H9 (cell line): ENCODE results near the gene RBM38. TPM values are rescaled to one million over a fixed set of nuclear protein-coding genes. Genes with fewer than 3 reads are reported as not detected.

Source experiments
- DNase-seq: peaks from one replicate; pipeline ENCODE4 v3.0.0-alpha.2; 2017
- H2AFZ ChIP-seq: one replicate; pipeline ENCODE4 v1.6.1; 2013; ENCODE audit warnings: mild to moderate bottlenecking, low read length, control low read depth, moderate library complexity
- H2AK5ac ChIP-seq: 2 replicates; pipeline ENCODE4 v1.6.1; 2013; ENCODE audit warnings: low read length, control low read depth, mixed read lengths; ENCODE audit not compliant: insufficient read length
- H2BK120ac ChIP-seq: one replicate; pipeline ENCODE4 v1.6.1; 2013; ENCODE audit warnings: low read depth, mild to moderate bottlenecking, low read length, control low read depth, inconsistent platforms; ENCODE audit not compliant: poor library complexity, severe bottlenecking
- H2BK12ac ChIP-seq: 2 replicates; pipeline ENCODE4 v1.6.1; 2013; ENCODE audit warnings: low read length, control low read depth, mixed read lengths, low read depth; ENCODE audit not compliant: insufficient read length
- H2BK15ac ChIP-seq: 2 replicates; pipeline ENCODE4 v1.6.1; 2013; ENCODE audit warnings: low read depth, low read length, control low read depth
- H2BK20ac ChIP-seq: one replicate; pipeline ENCODE4 v1.6.1; 2013; ENCODE audit warnings: low read depth, mild to moderate bottlenecking, low read length, control low read depth, inconsistent platforms; ENCODE audit not compliant: poor library complexity, severe bottlenecking
- H2BK5ac ChIP-seq: 2 replicates; pipeline ENCODE4 v1.6.1; 2013; ENCODE audit warnings: low read length, control low read depth, mixed read lengths; ENCODE audit not compliant: insufficient read length
- H3K14ac ChIP-seq: 2 replicates; pipeline ENCODE4 v1.6.1; 2013; ENCODE audit warnings: low read length, control low read depth; ENCODE audit not compliant: insufficient read depth
- H3K18ac ChIP-seq: 2 replicates; pipeline ENCODE4 v1.6.1; 2013; ENCODE audit warnings: low read depth, mild to moderate bottlenecking, mixed read lengths, low read length, control low read depth; ENCODE audit not compliant: insufficient read length
- H3K23ac ChIP-seq: 2 replicates; pipeline ENCODE4 v1.6.1; 2013; ENCODE audit warnings: low read length, control low read depth, mixed read lengths, low read depth; ENCODE audit not compliant: insufficient read length
- H3K23me2 ChIP-seq: 2 replicates; pipeline ENCODE4 v1.6.1; 2013; ENCODE audit warnings: low read depth, mild to moderate bottlenecking, mixed read lengths, low read length, control low read depth; ENCODE audit not compliant: insufficient read length, poor library complexity, severe bottlenecking
- H3K27ac ChIP-seq: 2 replicates; pipeline ENCODE4 v1.5.1; 2013; ENCODE audit warnings: low read length, control low read depth, mixed read lengths, low read depth; ENCODE audit not compliant: insufficient read length
- H3K27me3 ChIP-seq: 2 replicates; pipeline ENCODE4 v1.6.1; 2013; ENCODE audit warnings: low read length, control low read depth, inconsistent platforms; ENCODE audit not compliant: insufficient read depth
- H3K4ac ChIP-seq: 2 replicates; pipeline ENCODE4 v1.6.1; 2013; ENCODE audit warnings: low read depth, mild to moderate bottlenecking, control low read depth, inconsistent platforms, low read length, moderate library complexity
- H3K4me1 ChIP-seq: 2 replicates; pipeline ENCODE4 v1.6.1; 2013; ENCODE audit warnings: low read length, control low read depth, inconsistent platforms; ENCODE audit not compliant: insufficient read depth
- H3K4me2 ChIP-seq: 2 replicates; pipeline ENCODE4 v1.6.1; 2013; ENCODE audit warnings: low read length, control low read depth, mixed read lengths; ENCODE audit not compliant: insufficient read length, insufficient read depth
- H3K56ac ChIP-seq: 2 replicates; pipeline ENCODE4 v1.6.1; 2013; ENCODE audit warnings: low read depth, mild to moderate bottlenecking, mixed read lengths, low read length, control low read depth; ENCODE audit not compliant: insufficient read length
- H3K79me1 ChIP-seq: 2 replicates; pipeline ENCODE4 v1.6.1; 2013; ENCODE audit warnings: low read depth, mild to moderate bottlenecking, moderate library complexity, low read length, control low read depth, inconsistent platforms; ENCODE audit not compliant: insufficient read depth, poor library complexity, severe bottlenecking
- H3K79me2 ChIP-seq: 2 replicates; pipeline ENCODE4 v1.6.1; 2013; ENCODE audit warnings: low read length, control low read depth, inconsistent platforms; ENCODE audit not compliant: insufficient read depth
- H3K9ac ChIP-seq: 2 replicates; pipeline ENCODE4 v1.6.1; 2013; ENCODE audit warnings: low read length, control low read depth, mixed read lengths; ENCODE audit not compliant: insufficient read length; ENCODE audit errors: extremely low read depth
- H3K9me3 ChIP-seq: one replicate; pipeline ENCODE4 v1.6.1; 2013; ENCODE audit warnings: low read depth, low read length, inconsistent platforms; ENCODE audit not compliant: control insufficient read depth
- H3T11ph ChIP-seq: one replicate; pipeline ENCODE4 v1.6.1; 2013; ENCODE audit warnings: mild to moderate bottlenecking, low read length, control low read depth, inconsistent platforms
- H4K20me1 ChIP-seq: one replicate; pipeline ENCODE4 v1.6.1; 2013; ENCODE audit not compliant: control insufficient read depth, insufficient read length, insufficient read depth
- H4K5ac ChIP-seq: 2 replicates; pipeline ENCODE4 v1.6.1; 2013; ENCODE audit warnings: low read depth, mild to moderate bottlenecking, mixed read lengths, low read length, control low read depth; ENCODE audit not compliant: insufficient read length
- H4K8ac ChIP-seq: replicated peaks from 2 replicates; pipeline ENCODE4 v1.6.1; 2013; ENCODE audit warnings: low read length, control low read depth, mixed read lengths, low read depth; ENCODE audit not compliant: insufficient read length
- H4K91ac ChIP-seq: 2 replicates; pipeline ENCODE4 v1.6.1; 2013; ENCODE audit warnings: low read depth, mild to moderate bottlenecking, moderate library complexity, mixed read lengths, low read length, control low read depth; ENCODE audit not compliant: insufficient read length
- H3K27ac Mint-ChIP-seq, 3 experiments: 2 replicates in 2 of 3; 3 replicates in 1 of 3; pipeline ENCODE4 v1.8.0; 2020 to 2021; ENCODE audit warnings: mixed read lengths in 3 of 3, mild to moderate bottlenecking in 1 of 3, moderate library complexity in 1 of 3
- H3K27me3 Mint-ChIP-seq: 2 replicates; pipeline ENCODE4 v1.8.0; 2021; ENCODE audit warnings: low read depth, mild to moderate bottlenecking, moderate library complexity, mixed read lengths
- H3K36me3 Mint-ChIP-seq, 3 experiments: 2 replicates in 2 of 3; 3 replicates in 1 of 3; pipeline ENCODE4 v1.8.0; 2020 to 2021; ENCODE audit warnings: low read depth in 3 of 3, mixed read lengths in 3 of 3; ENCODE audit not compliant: insufficient read depth in 1 of 3
- H3K4me1 Mint-ChIP-seq, 2 experiments: 2 replicates each; pipeline ENCODE4 v1.8.0; 2020; ENCODE audit warnings: mixed read lengths in 2 of 2
- H3K4me3 Mint-ChIP-seq, 2 experiments: 2 replicates in 1 of 2; 3 replicates in 1 of 2; pipeline ENCODE4 v1.8.0; 2020 to 2021; ENCODE audit warnings: mild to moderate bottlenecking in 2 of 2, mixed read lengths in 2 of 2, moderate library complexity in 1 of 2
- H3K9me3 Mint-ChIP-seq, 2 experiments: 2 replicates in 1 of 2; 3 replicates in 1 of 2; pipeline ENCODE4 v1.8.0; 2020; ENCODE audit warnings: mild to moderate bottlenecking in 2 of 2, mixed read lengths in 2 of 2, moderate library complexity in 1 of 2
- CTCF ChIP-seq: fragments of 200-600 bp; sonication (generic); conservative IDR thresholded peaks from 3 replicates; pipeline ENCODE4 v1.8.0; 2021; ENCODE audit warnings: antibody characterized with exemption, mild to moderate bottlenecking
- WGBS: extraction: QIAGEN DNeasy Blood & Tissue Kit; methylation state at CpG from one replicate; pipeline ENCODE4 v1.1.7; 2013; ENCODE audit warnings: missing lambda C conversion rate, low lambda C conversion rate, mixed read lengths; ENCODE audit not compliant: insufficient read length; ENCODE audit errors: extremely low coverage; 5-methylcytosine and 5-hydroxymethylcytosine counted together
- total RNA-seq: library from RNA; stranded (reverse); gene quantifications from 2 replicates; pipeline ENCODE4 v1.2.1, GENCODE V29; 2021

The RBM38 gene
- total RNA-seq, 1 experiment from 2014 or later = 66.8 TPM

DNA sequence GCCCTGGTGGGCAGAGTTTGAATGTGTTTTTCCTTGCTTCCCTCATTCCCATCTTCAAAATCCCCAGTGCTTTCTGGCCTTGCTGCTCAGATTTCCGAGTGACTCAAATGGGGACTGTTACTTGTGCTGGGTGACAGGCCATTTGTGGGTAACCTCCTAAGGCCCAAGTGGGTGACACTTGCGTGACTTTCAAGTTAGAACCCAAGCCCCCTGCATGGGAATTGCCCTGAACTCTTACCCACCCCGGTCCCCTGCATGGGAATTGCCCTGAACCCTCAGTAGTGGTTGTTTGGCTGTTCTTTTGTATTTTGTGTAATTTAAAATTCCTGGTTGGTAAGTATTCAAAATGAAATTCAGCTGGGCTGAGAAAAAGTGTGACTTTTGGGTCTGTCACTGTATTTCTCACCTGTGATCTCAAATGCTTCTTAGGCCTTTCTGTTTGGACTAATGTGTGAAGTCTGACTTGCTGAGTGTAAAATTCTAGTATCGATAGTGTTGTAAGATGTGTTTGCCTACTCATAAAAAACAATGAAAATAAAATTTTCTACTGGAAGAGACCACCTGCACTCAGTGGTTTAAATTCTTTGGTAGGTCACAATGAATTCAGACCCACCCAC lies 12.4 kb upstream of the RBM38 start:
- no peak overlapping the region for H2BK20ac ChIP-seq
- no peak overlapping the region for H2AK5ac ChIP-seq
- H3K23me2 ChIP-seq = no peaks in the 10 kb centered on the region
- no peak overlapping the region for H2BK12ac ChIP-seq
- TF ChIP-seq CTCF = no peak
- peaks cover 10 to 14% of the 10 kb centered on the region in 2 experiments for H3K4me1 Mint-ChIP-seq
- no peak overlapping the region for H3T11ph ChIP-seq
- H3K36me3 Mint-ChIP-seq = peaks cover 32 to 62% (median 53%) of the 10 kb centered on the region in 3 experiments
- H3K4me2 ChIP-seq = no peak overlapping the region
- no peak overlapping the region for H2BK120ac ChIP-seq
- H3K79me2 ChIP-seq = no peaks in the 10 kb centered on the region
- H3K27ac Mint-ChIP-seq = 0 out of 7 replicates have a peak overlapping the region, but pooled peaks of 1 of the 3 experiments have one; percentile 61
- H3K56ac ChIP-seq = no peak overlapping the region
- H4K91ac ChIP-seq = no peak overlapping the region
- H3K27ac ChIP-seq = no peak overlapping the region
- no peaks in the 10 kb centered on the region for H3K4me1 ChIP-seq
- no peak overlapping the region for H3K23ac ChIP-seq
- H3K14ac ChIP-seq = no peak overlapping the region
- no peak overlapping the region for H2BK5ac ChIP-seq
- no peak overlapping the region for H3K4ac ChIP-seq
- H3K18ac ChIP-seq = no peak overlapping the region
- H4K20me1 ChIP-seq = no peaks in the 10 kb centered on the region
- H3K9ac ChIP-seq = no peak overlapping the region
- H3K4me3 Mint-ChIP-seq = no peak overlapping the region
- WGBS = no CpG with 5 or more reads among the region's 4 CpGs
- no peak for DNase-seq
- H2AFZ ChIP-seq = no peak overlapping the region
- no peaks in the 10 kb centered on the region for H3K27me3 Mint-ChIP-seq
- no peak overlapping the region for H2BK15ac ChIP-seq
- no peak overlapping the region for H4K8ac ChIP-seq
- H3K79me1 ChIP-seq = no peaks in the 10 kb centered on the region
- no peaks in the 10 kb centered on the region for H3K9me3 Mint-ChIP-seq
- no peak overlapping the region for H4K5ac ChIP-seq
- no peaks in the 10 kb centered on the region for H3K27me3 ChIP-seq
- H3K9me3 ChIP-seq = no peaks in the 10 kb centered on the region
